Measurements from ENCODE around the gene INTS4.

INTS4 gene

DNA sequence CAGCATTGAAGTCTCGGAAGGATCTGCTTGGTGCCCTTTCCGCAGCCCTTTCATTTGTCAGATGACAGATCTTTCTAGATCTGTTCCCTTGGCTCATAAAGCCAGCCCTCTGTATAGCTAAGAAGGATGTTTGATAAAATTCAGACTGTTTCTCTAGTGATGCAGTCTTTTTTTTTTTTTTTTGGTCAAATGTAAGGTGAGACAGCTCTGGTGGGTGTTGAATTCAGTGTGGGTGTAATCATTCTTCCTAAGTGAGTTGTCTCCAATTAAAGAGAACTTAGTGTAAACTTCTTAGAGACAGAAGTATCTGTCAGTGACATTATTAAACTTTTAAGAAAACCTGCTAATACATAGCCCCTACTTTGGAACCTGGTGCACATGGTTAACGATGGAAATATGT, 120.3 kb downstream of the INTS4 start:
- no peak overlapping the region for H2AFZ ChIP-seq

GRCh38 chr11:77873345-77873744, 121.1 kb downstream of the INTS4 start:
- no peaks in the 10 kb centered on the region for H3K9me3 ChIP-seq (ENCODE audit: control insufficient read depth, low read length)
- no peak overlapping the region for H3K4me2 ChIP-seq (ENCODE audit: low read length)
- TF ChIP-seq, protein P1, sequence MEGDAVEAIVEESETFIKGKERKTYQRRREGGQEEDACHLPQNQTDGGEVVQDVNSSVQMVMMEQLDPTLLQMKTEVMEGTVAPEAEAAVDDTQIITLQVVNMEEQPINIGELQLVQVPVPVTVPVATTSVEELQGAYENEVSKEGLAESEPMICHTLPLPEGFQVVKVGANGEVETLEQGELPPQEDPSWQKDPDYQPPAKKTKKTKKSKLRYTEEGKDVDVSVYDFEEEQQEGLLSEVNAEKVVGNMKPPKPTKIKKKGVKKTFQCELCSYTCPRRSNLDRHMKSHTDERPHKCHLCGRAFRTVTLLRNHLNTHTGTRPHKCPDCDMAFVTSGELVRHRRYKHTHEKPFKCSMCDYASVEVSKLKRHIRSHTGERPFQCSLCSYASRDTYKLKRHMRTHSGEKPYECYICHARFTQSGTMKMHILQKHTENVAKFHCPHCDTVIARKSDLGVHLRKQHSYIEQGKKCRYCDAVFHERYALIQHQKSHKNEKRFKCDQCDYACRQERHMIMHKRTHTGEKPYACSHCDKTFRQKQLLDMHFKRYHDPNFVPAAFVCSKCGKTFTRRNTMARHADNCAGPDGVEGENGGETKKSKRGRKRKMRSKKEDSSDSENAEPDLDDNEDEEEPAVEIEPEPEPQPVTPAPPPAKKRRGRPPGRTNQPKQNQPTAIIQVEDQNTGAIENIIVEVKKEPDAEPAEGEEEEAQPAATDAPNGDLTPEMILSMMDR (IDR thresholded peaks at IDR 0.05), result no peak
- H3K27me3 ChIP-seq (ENCODE audit: control insufficient read depth, insufficient read depth, low read length), result no peaks in the 10 kb centered on the region
- H3K9ac ChIP-seq, result no peak overlapping the region
- no peaks in the 10 kb centered on the region for H3K4me1 ChIP-seq
- no peak overlapping the region for H3K4me3 ChIP-seq (ENCODE audit: low read depth, low read length)
- H3K79me2 ChIP-seq, result no peaks in the 10 kb centered on the region
- H3K36me3 ChIP-seq (ENCODE audit: control insufficient read depth, insufficient read depth, low read length), result no peaks in the 10 kb centered on the region
- H2AFZ ChIP-seq, result no peak overlapping the region
- H3K27ac ChIP-seq, result no peak overlapping the region

More for the DNA sequence above, 120.3 kb downstream of the INTS4 start:
- Histone ChIP-seq H3K9ac (no peak overlapping the region), H3K36me3 (ENCODE audit: control insufficient read depth, insufficient read depth, low read length) (no peaks in the 10 kb centered on the region), H3K4me1 (no peaks in the 10 kb centered on the region), H3K79me2 (no peaks in the 10 kb centered on the region), H3K27ac (no peak overlapping the region), H3K9me3 (ENCODE audit: control insufficient read depth, low read length) (no peaks in the 10 kb centered on the region), H3K4me3 (ENCODE audit: low read depth, low read length) (no peak overlapping the region), H3K4me2 (ENCODE audit: low read length) (no peak overlapping the region), H3K27me3 (ENCODE audit: control insufficient read depth, insufficient read depth, low read length) (no peaks in the 10 kb centered on the region)
- TF ChIP-seq, protein P1 (IDR thresholded peaks at IDR 0.05), result no peak

DNA sequence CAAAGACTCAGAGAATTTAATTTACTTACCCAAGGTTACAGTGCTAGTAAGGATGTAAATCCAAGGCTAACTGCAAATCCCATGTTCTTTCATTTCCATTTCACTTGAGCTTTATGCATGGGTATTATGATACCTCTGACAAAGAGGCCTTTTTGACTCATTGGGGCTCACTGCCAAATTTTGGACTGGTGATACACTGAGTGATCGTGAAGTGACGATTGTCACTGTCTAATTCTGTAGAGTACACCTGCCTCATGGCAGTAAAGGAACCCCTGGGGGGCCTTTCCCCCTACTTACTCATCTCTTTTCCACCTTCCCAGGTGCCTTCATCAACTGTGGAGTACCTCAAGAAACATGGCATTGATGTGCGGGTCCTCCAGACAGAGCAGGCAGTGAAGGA, 122.6 kb downstream of the INTS4 start:
- no peak overlapping the region for H3K4me3 ChIP-seq (ENCODE audit: low read depth, low read length)
- H3K9me3 ChIP-seq (ENCODE audit: control insufficient read depth, low read length), result no peaks in the 10 kb centered on the region
- no peaks in the 10 kb centered on the region for H3K4me1 ChIP-seq
- H3K27ac ChIP-seq, result no peak overlapping the region
- no peak overlapping the region for H3K9ac ChIP-seq
- no peaks in the 10 kb centered on the region for H3K27me3 ChIP-seq (ENCODE audit: control insufficient read depth, insufficient read depth, low read length)
- TF ChIP-seq, protein P1 (IDR thresholded peaks at IDR 0.05), result no peak
- H3K79me2 ChIP-seq, result no peaks in the 10 kb centered on the region
- H3K4me2 ChIP-seq (ENCODE audit: low read length), result no peak overlapping the region
- H3K36me3 ChIP-seq (ENCODE audit: control insufficient read depth, insufficient read depth, low read length), result no peaks in the 10 kb centered on the region
- H2AFZ ChIP-seq, result no peak overlapping the region

DNA sequence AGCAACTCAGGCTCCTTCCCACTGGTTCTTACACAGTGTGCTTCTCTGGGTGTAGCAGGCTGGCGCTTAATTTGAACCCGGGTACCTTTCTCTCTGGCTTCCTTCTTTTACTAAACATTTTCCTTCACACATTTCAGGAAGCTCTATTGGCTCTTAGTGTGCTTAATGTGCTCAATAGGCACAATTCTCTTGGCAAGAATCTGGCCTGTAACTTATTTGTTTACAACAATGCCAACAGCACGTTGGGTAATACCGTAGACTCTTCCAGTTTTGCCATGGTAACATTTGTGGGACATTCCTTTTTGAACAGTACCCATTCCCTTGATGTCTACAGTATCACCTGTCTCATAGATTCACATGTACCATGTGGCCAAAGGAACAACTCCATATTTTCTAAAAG, 125.7 kb downstream of the INTS4 start:
- no peak overlapping the region for H3K27ac ChIP-seq
- H2AFZ ChIP-seq, result no peak overlapping the region
- no peak overlapping the region for H3K9ac ChIP-seq
- H3K9me3 ChIP-seq (ENCODE audit: control insufficient read depth, low read length), result no peaks in the 10 kb centered on the region
- TF ChIP-seq, protein P1 (IDR thresholded peaks at IDR 0.05), result no peak
- no peaks in the 10 kb centered on the region for H3K27me3 ChIP-seq (ENCODE audit: control insufficient read depth, insufficient read depth, low read length)
- H3K36me3 ChIP-seq (ENCODE audit: control insufficient read depth, insufficient read depth, low read length), result no peaks in the 10 kb centered on the region
- no peak overlapping the region for H3K4me3 ChIP-seq (ENCODE audit: low read depth, low read length)
- no peak overlapping the region for H3K4me2 ChIP-seq (ENCODE audit: low read length)
- H3K4me1 ChIP-seq, result no peaks in the 10 kb centered on the region
- H3K79me2 ChIP-seq, result no peaks in the 10 kb centered on the region

DNA sequence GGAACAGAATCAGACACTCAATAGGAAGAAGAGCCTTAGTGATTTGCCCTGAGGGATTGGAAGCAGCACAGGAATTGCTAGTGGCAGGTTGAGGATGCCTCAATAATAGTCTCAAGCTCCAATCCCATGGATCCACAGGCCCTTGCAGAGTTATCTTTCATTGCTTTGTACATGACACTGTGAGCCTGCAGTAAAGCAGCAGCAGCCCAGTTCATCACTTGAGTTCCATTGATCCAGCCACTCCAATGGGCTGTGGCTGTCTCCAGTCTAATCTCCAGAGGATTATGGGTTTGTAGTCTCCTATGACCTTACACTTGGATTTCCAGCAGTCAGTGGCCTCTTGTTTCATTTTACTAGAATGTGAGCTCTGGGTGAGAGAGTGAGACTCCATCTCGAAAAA, 128.1 kb downstream of the INTS4 start:
- H3K4me3 ChIP-seq (ENCODE audit: low read depth, low read length), result no peak overlapping the region
- H2AFZ ChIP-seq, result no peak overlapping the region
- H3K27ac ChIP-seq, result no peak overlapping the region
- TF ChIP-seq, protein P1 (IDR thresholded peaks at IDR 0.05), result no peak
- no peaks in the 10 kb centered on the region for H3K4me1 ChIP-seq
- no peak overlapping the region for H3K9ac ChIP-seq
- no peak overlapping the region for H3K4me2 ChIP-seq (ENCODE audit: low read length)
- H3K27me3 ChIP-seq (ENCODE audit: control insufficient read depth, insufficient read depth, low read length), result no peaks in the 10 kb centered on the region
- no peaks in the 10 kb centered on the region for H3K9me3 ChIP-seq (ENCODE audit: control insufficient read depth, low read length)
- H3K79me2 ChIP-seq, result no peaks in the 10 kb centered on the region
- H3K36me3 ChIP-seq (ENCODE audit: control insufficient read depth, insufficient read depth, low read length), result no peaks in the 10 kb centered on the region

All from parathyroid adenoma (tissue), 2 donors.